OCI-LY1 (cell line): ENCODE data around the gene ZNF554.

ENCODE experiments used
- H2AFZ ChIP-seq: fragments of 200-600 bp; sonication (generic), shearing (Covaris generic); 2 replicates; pipeline ENCODE4 v1.6.0; 2014; ENCODE audit warnings: antibody characterized with exemption, mild to moderate bottlenecking, low read length
- H3F3A ChIP-seq: fragments of 200-600 bp; sonication (generic), shearing (Covaris generic); 2 replicates; pipeline ENCODE4 v1.6.0; 2014; ENCODE audit warnings: mild to moderate bottlenecking, antibody characterized with exemption, low read length, moderate library complexity; ENCODE audit not compliant: insufficient read depth
- H3K27ac ChIP-seq: fragments of 200-600 bp; sonication (generic); 2 replicates; pipeline ENCODE4 v1.5.1; 2014; ENCODE audit warnings: low read length, mixed run types, mild to moderate bottlenecking, low read depth; ENCODE audit not compliant: poor library complexity, severe bottlenecking
- H3K27me3 ChIP-seq: fragments of 200-600 bp; sonication (generic); 2 replicates; pipeline ENCODE4 v1.6.0; 2014; ENCODE audit warnings: antibody characterized with exemption, mild to moderate bottlenecking, low read length, moderate library complexity; ENCODE audit not compliant: insufficient read depth
- H3K36me3 ChIP-seq: fragments of 200-600 bp; sonication (generic); 2 replicates; pipeline ENCODE4 v1.6.1; 2014; ENCODE audit warnings: mild to moderate bottlenecking, antibody characterized with exemption, low read length, moderate library complexity, mixed read lengths; ENCODE audit not compliant: insufficient read depth
- H3K4me1 ChIP-seq: fragments of 200-600 bp; sonication (generic); 2 replicates; pipeline ENCODE4 v1.5.1; 2014; ENCODE audit warnings: mild to moderate bottlenecking, low read length, moderate library complexity; ENCODE audit not compliant: insufficient read depth, severe bottlenecking
- H3K4me2 ChIP-seq: fragments of 200-600 bp; sonication (generic), shearing (Covaris generic); 2 replicates; pipeline ENCODE4 v1.6.1; 2014; ENCODE audit warnings: low read length
- H3K4me3 ChIP-seq: fragments of 200-600 bp; sonication (generic); 2 replicates; pipeline ENCODE4 v1.5.1; 2014; ENCODE audit warnings: low read length, low read depth, mild to moderate bottlenecking, mixed read lengths; ENCODE audit not compliant: poor library complexity, severe bottlenecking
- H3K79me2 ChIP-seq: fragments of 200-600 bp; shearing (Covaris generic); 2 replicates; pipeline ENCODE4 v1.6.1; 2016; ENCODE audit warnings: mixed run types, low read length, mixed read lengths; ENCODE audit not compliant: insufficient read depth
- H3K9ac ChIP-seq: fragments of 200-600 bp; sonication (generic), shearing (Covaris generic); 2 replicates; pipeline ENCODE4 v1.6.1; 2014; ENCODE audit warnings: mild to moderate bottlenecking, low read length, mixed read lengths
- H3K9me2 ChIP-seq: fragments of 200-600 bp; sonication (generic), shearing (Covaris generic); 2 replicates; pipeline ENCODE4 v1.6.1; 2014; ENCODE audit warnings: low read depth, mild to moderate bottlenecking, low read length, mixed read lengths
- H3K9me3 ChIP-seq: fragments of 200-600 bp; shearing (Covaris generic); 2 replicates; pipeline ENCODE4 v1.6.1; 2014; ENCODE audit warnings: low read length, mixed read lengths
- H4K20me1 ChIP-seq: fragments of 200-600 bp; sonication (generic), shearing (Covaris generic); 2 replicates; pipeline ENCODE4 v1.6.0; 2016; ENCODE audit warnings: mild to moderate bottlenecking, low read length; ENCODE audit not compliant: insufficient read depth
- EZH2 ChIP-seq: fragments of 200-600 bp; sonication (generic), shearing (Covaris generic); IDR thresholded peaks from 2 replicates; pipeline ENCODE4 v1.8.0; 2017; ENCODE audit warnings: borderline replicate concordance, mixed run types, mild to moderate bottlenecking, antibody characterized with exemption, low read length, moderate library complexity, mixed read lengths
- TF ChIP-seq, protein P1 (sequence below): fragments of 200-600 bp; sonication (generic), shearing (Covaris generic); IDR thresholded peaks from 2 replicates; pipeline ENCODE4 v1.5.1; 2017; ENCODE audit warnings: mild to moderate bottlenecking, antibody characterized with exemption, low read length, moderate library complexity, mixed read lengths

The ZNF554 gene

GRCh38 chr19:2854849-2855248, 35.2 kb downstream of the ZNF554 start:
- H3K4me1 ChIP-seq: no peaks in the 10 kb centered on the region
- no peak overlapping the region for H3K9ac ChIP-seq
- no peak overlapping the region for H3K4me3 ChIP-seq
- H3K27me3 ChIP-seq: no peaks in the 10 kb centered on the region
- no peaks in the 10 kb centered on the region for H3K79me2 ChIP-seq
- no peak overlapping the region for H3K4me2 ChIP-seq
- H2AFZ ChIP-seq: no peak overlapping the region
- H3K9me2 ChIP-seq: no peaks in the 10 kb centered on the region
- TF ChIP-seq, protein P1, sequence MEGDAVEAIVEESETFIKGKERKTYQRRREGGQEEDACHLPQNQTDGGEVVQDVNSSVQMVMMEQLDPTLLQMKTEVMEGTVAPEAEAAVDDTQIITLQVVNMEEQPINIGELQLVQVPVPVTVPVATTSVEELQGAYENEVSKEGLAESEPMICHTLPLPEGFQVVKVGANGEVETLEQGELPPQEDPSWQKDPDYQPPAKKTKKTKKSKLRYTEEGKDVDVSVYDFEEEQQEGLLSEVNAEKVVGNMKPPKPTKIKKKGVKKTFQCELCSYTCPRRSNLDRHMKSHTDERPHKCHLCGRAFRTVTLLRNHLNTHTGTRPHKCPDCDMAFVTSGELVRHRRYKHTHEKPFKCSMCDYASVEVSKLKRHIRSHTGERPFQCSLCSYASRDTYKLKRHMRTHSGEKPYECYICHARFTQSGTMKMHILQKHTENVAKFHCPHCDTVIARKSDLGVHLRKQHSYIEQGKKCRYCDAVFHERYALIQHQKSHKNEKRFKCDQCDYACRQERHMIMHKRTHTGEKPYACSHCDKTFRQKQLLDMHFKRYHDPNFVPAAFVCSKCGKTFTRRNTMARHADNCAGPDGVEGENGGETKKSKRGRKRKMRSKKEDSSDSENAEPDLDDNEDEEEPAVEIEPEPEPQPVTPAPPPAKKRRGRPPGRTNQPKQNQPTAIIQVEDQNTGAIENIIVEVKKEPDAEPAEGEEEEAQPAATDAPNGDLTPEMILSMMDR: no peak
- TF ChIP-seq EZH2: no peak
- peaks cover 27% of the 10 kb centered on the region for H3K36me3 ChIP-seq
- H3K27ac ChIP-seq: no peak overlapping the region
- H4K20me1 ChIP-seq: no peaks in the 10 kb centered on the region
- H3F3A ChIP-seq: no peaks in the 10 kb centered on the region
- H3K9me3 ChIP-seq: peaks cover 45% of the 10 kb centered on the region

GRCh38 chr19:2856457-2857050, 36.9 kb downstream of the ZNF554 start:
- Histone ChIP-seq H3K4me2 (no peak overlapping the region), H3K79me2 (no peaks in the 10 kb centered on the region), H2AFZ (no peak overlapping the region), H3F3A (no peaks in the 10 kb centered on the region), H3K27ac (no peak overlapping the region), H3K4me1 (no peaks in the 10 kb centered on the region), H4K20me1 (no peaks in the 10 kb centered on the region), H3K27me3 (no peaks in the 10 kb centered on the region), H3K9me2 (no peaks in the 10 kb centered on the region), H3K9me3 (peaks cover 35% of the 10 kb centered on the region), H3K36me3 (peaks cover 22% of the 10 kb centered on the region), H3K9ac (no peak overlapping the region), H3K4me3 (no peak overlapping the region)
- no peak for TF ChIP-seq EZH2
- TF ChIP-seq, protein P1: no peak

DNA sequence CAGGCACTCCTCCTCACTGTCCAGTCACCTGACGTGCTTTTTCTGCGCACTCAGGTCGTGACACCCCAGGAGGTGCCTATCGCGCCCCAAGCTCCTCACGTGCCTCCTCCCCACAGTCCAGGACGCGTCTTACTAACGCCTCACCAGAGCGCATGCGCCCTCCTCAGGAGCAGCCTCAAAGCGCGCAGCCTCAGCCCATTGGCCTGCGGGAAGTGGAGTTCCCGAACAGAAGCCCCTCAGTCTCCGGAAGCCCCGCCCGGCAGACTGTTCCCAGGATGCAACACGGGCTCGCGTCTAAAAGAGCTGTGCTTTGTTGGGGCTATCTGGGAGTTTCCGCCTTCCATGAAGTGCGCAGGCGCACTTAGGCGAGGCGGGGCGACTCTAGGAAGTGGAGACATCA, 39.2 kb downstream of the ZNF554 start:
- TF ChIP-seq, protein P1: no peak
- no peak overlapping the region for H3K4me3 ChIP-seq
- H3K36me3 ChIP-seq: no peaks in the 10 kb centered on the region

More for the DNA sequence above, 39.2 kb downstream of the ZNF554 start:
- Histone ChIP-seq H3K27ac (no peak overlapping the region), H3K4me1 (no peaks in the 10 kb centered on the region), H2AFZ (no peak overlapping the region), H4K20me1 (no peaks in the 10 kb centered on the region), H3K9ac (no peak overlapping the region), H3K9me3 (peaks cover 16% of the 10 kb centered on the region), H3K79me2 (no peaks in the 10 kb centered on the region), H3K27me3 (no peaks in the 10 kb centered on the region), H3K9me2 (no peaks in the 10 kb centered on the region), H3F3A (no peaks in the 10 kb centered on the region), H3K4me2 (no peak overlapping the region)
